ENCODE results near the gene PM20D2.

The PM20D2 gene

DNA sequence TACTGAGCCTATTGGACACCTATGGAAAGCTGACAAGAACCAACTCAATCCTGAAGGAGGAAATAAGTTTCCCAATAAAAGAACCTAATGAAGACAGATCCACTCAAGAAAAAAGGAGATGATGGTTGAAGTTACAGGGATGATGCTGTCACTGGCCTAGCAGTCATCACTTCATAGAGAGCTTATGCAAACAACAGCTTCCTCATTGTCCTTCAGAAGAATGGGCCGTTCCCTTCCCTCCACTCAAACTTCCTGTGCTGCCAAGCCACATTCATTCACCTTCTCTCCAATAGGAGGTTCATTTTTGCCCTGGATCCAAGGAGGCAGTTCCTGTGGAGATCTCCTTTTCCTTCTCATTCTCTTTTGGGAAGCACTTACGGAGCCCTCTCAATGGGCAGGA is 13.8 kb upstream of the PM20D2 start:
- no peaks in the 10 kb centered on the region for H3K27me3 ChIP-seq (ENCODE audit: low read depth, low read length)
- H2AFZ ChIP-seq (ENCODE audit: low read depth, low read length), result no peak overlapping the region
- no peaks in the 10 kb centered on the region for H3K9me3 ChIP-seq (ENCODE audit: insufficient read depth, low read length)
- no peak overlapping the region for H3K27ac ChIP-seq (ENCODE audit: low read length)
- no peaks in the 10 kb centered on the region for H3K36me3 ChIP-seq (replicated peaks; ENCODE audit: low read depth, low read length)
- H3K9ac ChIP-seq (ENCODE audit: low read length), result no peak overlapping the region
- no peak overlapping the region for H3K4me3 ChIP-seq (ENCODE audit: low read length)
- no peak for TF ChIP-seq EZH2phosphoT487 (IDR thresholded peaks at IDR 0.05; ENCODE audit: low read depth)
- TF ChIP-seq, protein P1, sequence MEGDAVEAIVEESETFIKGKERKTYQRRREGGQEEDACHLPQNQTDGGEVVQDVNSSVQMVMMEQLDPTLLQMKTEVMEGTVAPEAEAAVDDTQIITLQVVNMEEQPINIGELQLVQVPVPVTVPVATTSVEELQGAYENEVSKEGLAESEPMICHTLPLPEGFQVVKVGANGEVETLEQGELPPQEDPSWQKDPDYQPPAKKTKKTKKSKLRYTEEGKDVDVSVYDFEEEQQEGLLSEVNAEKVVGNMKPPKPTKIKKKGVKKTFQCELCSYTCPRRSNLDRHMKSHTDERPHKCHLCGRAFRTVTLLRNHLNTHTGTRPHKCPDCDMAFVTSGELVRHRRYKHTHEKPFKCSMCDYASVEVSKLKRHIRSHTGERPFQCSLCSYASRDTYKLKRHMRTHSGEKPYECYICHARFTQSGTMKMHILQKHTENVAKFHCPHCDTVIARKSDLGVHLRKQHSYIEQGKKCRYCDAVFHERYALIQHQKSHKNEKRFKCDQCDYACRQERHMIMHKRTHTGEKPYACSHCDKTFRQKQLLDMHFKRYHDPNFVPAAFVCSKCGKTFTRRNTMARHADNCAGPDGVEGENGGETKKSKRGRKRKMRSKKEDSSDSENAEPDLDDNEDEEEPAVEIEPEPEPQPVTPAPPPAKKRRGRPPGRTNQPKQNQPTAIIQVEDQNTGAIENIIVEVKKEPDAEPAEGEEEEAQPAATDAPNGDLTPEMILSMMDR (IDR thresholded peaks at IDR 0.05; ENCODE audit: low read depth, low read length), result no peak
- H3K4me2 ChIP-seq (ENCODE audit: low read length), result no peak overlapping the region
- H3K79me2 ChIP-seq (ENCODE audit: low read length), result no peaks in the 10 kb centered on the region
- no peaks in the 10 kb centered on the region for H3K4me1 ChIP-seq (ENCODE audit: low read length)
- no peaks in the 10 kb centered on the region for H4K20me1 ChIP-seq (ENCODE audit: insufficient read depth, low read length)

DNA sequence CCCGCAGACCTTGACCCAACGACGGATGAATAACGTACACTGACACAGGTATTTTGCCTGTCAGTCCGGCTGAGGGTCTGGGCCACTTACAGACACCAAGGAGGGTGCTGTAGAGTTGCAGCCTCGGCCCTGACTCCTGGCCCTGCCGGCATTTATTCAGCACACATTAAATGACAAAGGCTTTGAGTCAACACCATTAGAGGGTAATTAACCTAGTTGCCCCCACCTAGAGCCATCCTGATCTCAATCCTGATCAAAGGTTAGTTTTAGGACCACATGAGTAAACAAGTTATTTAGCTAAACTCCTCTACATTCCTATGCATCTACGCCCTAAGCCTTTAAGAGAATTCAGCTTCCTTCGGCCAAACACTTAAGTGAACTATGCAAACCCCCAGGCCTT is 11.9 kb upstream of the PM20D2 start:
- no peaks in the 10 kb centered on the region for H3K4me1 ChIP-seq (ENCODE audit: low read length)
- H4K20me1 ChIP-seq (ENCODE audit: insufficient read depth, low read length), result no peaks in the 10 kb centered on the region
- H3K79me2 ChIP-seq (ENCODE audit: low read length), result no peaks in the 10 kb centered on the region
- H2AFZ ChIP-seq (ENCODE audit: low read depth, low read length), result no peak overlapping the region
- no peaks in the 10 kb centered on the region for H3K27me3 ChIP-seq (ENCODE audit: low read depth, low read length)
- TF ChIP-seq EZH2phosphoT487 (IDR thresholded peaks at IDR 0.05; ENCODE audit: low read depth), result no peak
- TF ChIP-seq, protein P1 (IDR thresholded peaks at IDR 0.05; ENCODE audit: low read depth, low read length), result no peak
- H3K4me3 ChIP-seq (ENCODE audit: low read length), result no peak overlapping the region
- no peak overlapping the region for H3K4me2 ChIP-seq (ENCODE audit: low read length)
- H3K36me3 ChIP-seq (replicated peaks; ENCODE audit: low read depth, low read length), result no peaks in the 10 kb centered on the region
- H3K9me3 ChIP-seq (ENCODE audit: insufficient read depth, low read length), result no peaks in the 10 kb centered on the region
- no peak overlapping the region for H3K27ac ChIP-seq (ENCODE audit: low read length)
- H3K9ac ChIP-seq (ENCODE audit: low read length), result no peak overlapping the region

DNA sequence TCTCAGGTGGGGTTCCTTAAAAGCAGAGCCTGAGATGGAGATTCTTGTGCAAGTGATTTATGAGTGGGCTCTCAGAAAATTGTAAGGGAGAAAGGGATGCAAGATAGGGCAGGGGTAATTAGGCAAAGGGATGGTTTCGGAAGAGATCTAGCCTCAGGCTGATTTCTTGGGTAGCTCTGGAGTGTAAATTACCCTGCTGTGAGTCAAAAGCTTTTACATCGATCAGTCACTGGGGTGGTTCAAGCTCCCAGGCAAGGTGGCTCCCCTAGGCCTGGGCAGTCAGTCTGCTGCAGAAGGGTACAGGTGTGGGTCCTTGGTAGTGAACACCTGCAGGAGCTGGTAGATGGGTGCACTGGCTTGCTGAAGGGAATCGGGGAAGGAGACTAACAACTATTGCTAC is 11.1 kb upstream of the PM20D2 start:
- Histone ChIP-seq H3K36me3 (replicated peaks; ENCODE audit: low read depth, low read length) (no peaks in the 10 kb centered on the region), H4K20me1 (ENCODE audit: insufficient read depth, low read length) (no peaks in the 10 kb centered on the region), H3K4me2 (ENCODE audit: low read length) (no peak overlapping the region), H3K4me3 (ENCODE audit: low read length) (no peak overlapping the region), H3K9ac (ENCODE audit: low read length) (no peak overlapping the region), H3K27me3 (ENCODE audit: low read depth, low read length) (no peaks in the 10 kb centered on the region), H3K4me1 (ENCODE audit: low read length) (no peaks in the 10 kb centered on the region), H3K9me3 (ENCODE audit: insufficient read depth, low read length) (no peaks in the 10 kb centered on the region), H2AFZ (ENCODE audit: low read depth, low read length) (no peak overlapping the region), H3K27ac (ENCODE audit: low read length) (no peak overlapping the region), H3K79me2 (ENCODE audit: low read length) (no peaks in the 10 kb centered on the region)
- TF ChIP-seq, protein P1 (IDR thresholded peaks at IDR 0.05; ENCODE audit: low read depth, low read length), result no peak
- TF ChIP-seq EZH2phosphoT487 (IDR thresholded peaks at IDR 0.05; ENCODE audit: low read depth), result no peak

GRCh38 chr6:89138173-89138572 is 7.7 kb upstream of the PM20D2 start:
- no peak overlapping the region for H3K4me2 ChIP-seq (ENCODE audit: low read length)
- peaks cover 11% of the 10 kb centered on the region for H3K4me1 ChIP-seq (ENCODE audit: low read length)
- H3K27ac ChIP-seq (ENCODE audit: low read length), result no peak overlapping the region
- H3K4me3 ChIP-seq (ENCODE audit: low read length), result no peak overlapping the region
- no peaks in the 10 kb centered on the region for H3K9me3 ChIP-seq (ENCODE audit: insufficient read depth, low read length)
- TF ChIP-seq, protein P1 (IDR thresholded peaks at IDR 0.05; ENCODE audit: low read depth, low read length), result no peak
- no peak for TF ChIP-seq EZH2phosphoT487 (IDR thresholded peaks at IDR 0.05; ENCODE audit: low read depth)
- no peak overlapping the region for H3K9ac ChIP-seq (ENCODE audit: low read length)
- no peak overlapping the region for H2AFZ ChIP-seq (ENCODE audit: low read depth, low read length)
- H3K27me3 ChIP-seq (ENCODE audit: low read depth, low read length), result no peaks in the 10 kb centered on the region
- H3K79me2 ChIP-seq (ENCODE audit: low read length), result no peaks in the 10 kb centered on the region
- no peaks in the 10 kb centered on the region for H4K20me1 ChIP-seq (ENCODE audit: insufficient read depth, low read length)
- no peaks in the 10 kb centered on the region for H3K36me3 ChIP-seq (replicated peaks; ENCODE audit: low read depth, low read length)
